Heart left ventricle (tissue), 16 donors: ENCODE results near the gene OR2A42. TPM values are rescaled to one million over a fixed set of nuclear protein-coding genes. Genes with fewer than 3 reads are reported as not detected.
"Not testable (repeated sequence)": the region's sequence is repeated elsewhere in the genome, so short reads cannot be mapped to it uniquely, and the experiment has no call there.

ENCODE experiments used
- ATAC-seq, 4 donors: fragments of 200-7000 bp; cut with Tn5 transposase; one replicate each; pipeline ENCODE4 v1.9.1; 2020 to 2022; ENCODE audit warnings: moderate library complexity in 4 of 4, mild to moderate bottlenecking in 3 of 4, moderate number of reproducible peaks in 1 of 4
- DNase-seq, 5 donors: peaks; one replicate each; pipeline ENCODE4 v3.0.0-alpha.2; 2020
- H3K27ac ChIP-seq, 12 donors: fragments of 200-600 bp; sonication (generic) in 4 of 12; one replicate each; pipeline versions ENCODE4 v1.5.0 to v1.8.0; 2016 to 2022; ENCODE audit warnings: mild to moderate bottlenecking in 2 of 12
- H3K27me3 ChIP-seq, 9 donors: fragments of 200-600 bp; sonication (generic) in 2 of 9; one replicate each; pipeline versions ENCODE4 v1.5.1 to v1.8.0; 2016 to 2022; ENCODE audit warnings: mild to moderate bottlenecking in 3 of 9
- H3K36me3 ChIP-seq, 9 donors: fragments of 200-600 bp; sonication (generic) in 2 of 9; one replicate each; pipeline versions ENCODE4 v1.5.0 to v1.8.0; 2018 to 2022; ENCODE audit warnings: mild to moderate bottlenecking in 2 of 9
- H3K4me1 ChIP-seq, 12 donors: fragments of 200-600 bp; sonication (generic) in 4 of 12; one replicate each; pipeline versions ENCODE4 v1.5.0 to v1.8.0; 2016 to 2022; ENCODE audit warnings: mild to moderate bottlenecking in 3 of 12
- H3K4me3 ChIP-seq, 12 donors: fragments of 200-600 bp; sonication (generic) in 4 of 12; one replicate each; pipeline versions ENCODE4 v1.5.0 to v1.8.0; 2017 to 2022; ENCODE audit warnings: mild to moderate bottlenecking in 9 of 12, moderate library complexity in 4 of 12
- H3K9me3 ChIP-seq, 12 donors: fragments of 200-600 bp; sonication (generic) in 4 of 12; one replicate each; pipeline versions ENCODE4 v1.5.0 to v1.8.0; 2016 to 2022; ENCODE audit warnings: mild to moderate bottlenecking in 1 of 12
- WGBS, 4 donors: extraction: QIAGEN DNeasy Blood & Tissue Kit in 2 of 4; methylation state at CpG; one replicate each; pipeline versions ENCODE4 v1.1.5 to v1.1.7; 2013 to 2018; 5-methylcytosine and 5-hydroxymethylcytosine counted together
- intact Hi-C, 10 donors: fragments of 100-400 bp; cut with DNase I; formaldehyde crosslinking; loops; one replicate each; pipeline versions ENCODE4 v1.11.1 to v1.14.2; 2022
- polyA plus RNA-seq, 2 donors: library from polyadenylated mRNA; stranded (reverse); fragments of 200-250 nt; gene quantifications; one replicate each; pipeline ENCODE4 v1.2.3, GENCODE V29; 2013
- total RNA-seq, 9 donors: library from RNA; depleted of rRNA in 2 of 9; stranded (reverse); fragments of >200 nt in 2 of 9; fragmentation: NEBNext Ultra II Directional in 3 of 9; extraction: Animal tissue kit (Norgen Biotek cat#: 25700) in 3 of 9; gene quantifications; one replicate each; pipeline versions ENCODE4 v1.1.0 to v1.2.4, GENCODE V29; 2016 to 2023
- donor health status: ischemic (EF 13 %, LVEDD 7.1; RV severe dilation, severe dysfunction).
- donor health status: healthy with polysubstance abuse.
- donor health status: DM: no; HTN: yes; CAD: no.
- donor health status: DM: no; HTN: no; CAD: no.
- donor health status: ischemic (EF 25% LVEDD 6.9; RV normal size, moderate dysfunction).
- donor health status: ischemic (EF 25% LVEDD 5.7; RV mildly dilated, moderate dysfunction).
- donor health status: healthy.
- donor health status: DM: yes; HTN: yes; CAD: no.
- donor health status: ischemic (EF 35%, LVEDD 5.7; RV mildly dilated, moderate dysfunction).
- donor health status: nonischemic (EF 11% LVEDD 7.7; RV severe dilation, severe dysfunction).
- donor health status: DM: yes; HTN: yes; CAD: no.
- donor health status: PGD.
- donor health status: ischemic (EF 29% LVEDD 5.4; RV normal size, mild dysfunction).
- donor health status: nonischemic (EF 23%, LVEDD 6.1; RV moderate dilation, normal function).

Gene OR2A42
- total and polyA plus RNA-seq, 11 donors, result not detected

DNA sequence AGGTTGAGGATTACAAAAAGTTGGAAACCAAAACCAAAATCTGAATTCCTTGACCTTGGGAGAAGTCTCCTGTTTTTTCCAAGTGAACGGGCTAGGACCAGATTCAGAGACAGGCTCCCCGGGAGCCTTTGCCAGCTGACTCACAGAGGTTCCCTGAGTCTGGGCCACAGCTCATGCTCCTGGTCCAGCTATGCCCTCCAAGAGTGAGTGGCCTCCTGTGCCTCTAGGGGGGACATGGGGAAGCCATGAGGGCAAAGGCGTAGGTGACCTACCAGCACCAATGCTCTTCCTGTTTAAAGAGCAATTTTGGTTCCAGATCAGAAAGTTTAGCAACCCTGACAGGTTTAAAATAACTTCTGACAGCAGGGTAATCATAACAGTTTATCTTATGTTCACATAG is 10.6 kb downstream of the OR2A42 start:
- H3K4me1 ChIP-seq, H3K36me3 ChIP-seq, H3K27me3 ChIP-seq, DNase-seq, H3K4me3 ChIP-seq, ATAC-seq, H3K27ac ChIP-seq, H3K9me3 ChIP-seq, intact Hi-C loops: not testable (repeated sequence)
- WGBS, 4 donors, result 92 to 97% (median 94%) methylated on average over 1 of the region's 3 CpGs

DNA sequence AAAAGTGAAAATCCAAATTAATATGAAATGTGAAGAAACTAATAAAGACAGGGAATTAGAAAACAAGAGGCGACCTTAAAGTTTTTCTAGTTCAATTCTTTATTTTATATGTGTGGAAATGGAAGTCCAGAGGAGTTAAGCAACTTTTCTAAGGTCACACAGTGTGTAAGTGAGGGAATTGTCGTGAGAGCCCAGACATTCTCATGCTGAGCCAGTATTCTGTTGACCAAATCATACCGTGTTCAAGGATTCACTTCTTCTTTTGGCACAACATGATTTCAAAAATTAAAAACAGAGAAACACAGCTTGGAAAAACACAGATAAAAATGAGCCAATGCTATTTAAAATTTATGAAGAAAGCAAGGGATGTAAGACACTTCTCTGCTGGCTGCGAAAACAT is 12.5 kb downstream of the OR2A42 start:
- H3K27ac ChIP-seq, H3K4me1 ChIP-seq, ATAC-seq, intact Hi-C loops, DNase-seq, H3K4me3 ChIP-seq, H3K36me3 ChIP-seq, H3K9me3 ChIP-seq, H3K27me3 ChIP-seq: not testable (repeated sequence)
- WGBS, 4 donors, result 74 to 83% (median 78%) methylated on average over 3 of the region's 4 CpGs

DNA sequence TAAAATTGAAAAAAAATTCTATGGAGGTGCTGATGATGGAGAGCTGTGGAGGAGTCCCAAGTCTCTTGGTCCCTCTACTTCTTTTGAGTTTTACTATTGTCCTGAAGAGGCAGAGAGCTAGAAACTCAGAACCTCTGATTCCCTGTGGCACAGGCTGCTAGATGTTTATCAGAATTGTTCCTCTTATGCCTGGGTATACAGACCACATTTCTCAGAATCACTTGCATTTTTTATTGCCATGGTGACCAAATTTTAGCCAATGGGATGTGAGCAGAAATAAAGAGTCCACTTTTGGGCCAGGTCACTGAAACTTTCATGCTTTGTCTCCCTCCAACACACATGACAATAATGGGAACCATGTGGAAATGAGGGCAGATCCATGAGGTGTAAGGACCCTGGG is 15.7 kb downstream of the OR2A42 start:
- DNase-seq, H3K4me3 ChIP-seq, ATAC-seq, H3K27me3 ChIP-seq, H3K9me3 ChIP-seq, H3K27ac ChIP-seq, H3K36me3 ChIP-seq, H3K4me1 ChIP-seq, intact Hi-C loops: not testable (repeated sequence)

DNA sequence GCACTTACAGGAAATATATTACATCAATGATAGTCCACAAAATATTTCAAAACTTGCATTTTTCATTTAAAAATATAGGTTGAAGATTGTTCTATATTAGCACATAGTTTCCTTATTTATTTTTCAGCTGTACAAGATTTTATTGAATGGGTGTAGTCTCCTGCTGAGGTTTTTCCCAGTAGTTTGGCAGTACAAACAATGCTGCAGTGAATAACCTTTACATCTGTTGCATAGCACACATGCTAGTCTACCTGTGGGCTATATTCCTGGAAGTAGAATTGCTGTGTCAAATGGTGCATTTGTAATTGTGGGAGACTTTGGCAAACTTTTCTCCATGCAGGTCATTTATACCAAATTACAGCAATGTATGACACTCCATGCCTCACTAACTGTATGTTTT is 18.9 kb downstream of the OR2A42 start:
- H3K9me3 ChIP-seq, H3K36me3 ChIP-seq, ATAC-seq, intact Hi-C loops, DNase-seq, H3K4me3 ChIP-seq, H3K4me1 ChIP-seq, H3K27ac ChIP-seq, H3K27me3 ChIP-seq: not testable (repeated sequence)

DNA sequence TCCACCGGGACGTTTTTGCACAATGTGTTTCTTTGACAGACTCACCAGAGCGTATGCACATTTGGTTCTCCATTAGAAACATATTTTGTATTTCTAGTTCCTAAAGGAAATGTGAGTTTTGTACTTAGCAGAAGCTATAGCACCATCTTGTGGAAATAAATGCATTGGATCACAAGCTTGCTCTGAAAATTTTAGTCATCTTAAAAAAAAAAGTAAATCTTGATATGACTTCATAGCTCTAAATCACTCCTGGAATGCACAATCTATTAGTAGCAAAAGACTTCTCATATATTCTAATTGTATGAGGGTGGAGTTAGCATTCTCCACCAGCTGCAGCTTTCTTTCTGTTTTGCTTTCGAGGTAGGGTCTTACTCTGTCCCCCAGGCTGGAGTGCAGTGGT is 20.3 kb downstream of the OR2A42 start:
- WGBS, 4 donors, result no CpG with 5 or more reads among the region's 4 CpGs
- H3K27ac ChIP-seq, intact Hi-C loops: not testable (repeated sequence)

DNA sequence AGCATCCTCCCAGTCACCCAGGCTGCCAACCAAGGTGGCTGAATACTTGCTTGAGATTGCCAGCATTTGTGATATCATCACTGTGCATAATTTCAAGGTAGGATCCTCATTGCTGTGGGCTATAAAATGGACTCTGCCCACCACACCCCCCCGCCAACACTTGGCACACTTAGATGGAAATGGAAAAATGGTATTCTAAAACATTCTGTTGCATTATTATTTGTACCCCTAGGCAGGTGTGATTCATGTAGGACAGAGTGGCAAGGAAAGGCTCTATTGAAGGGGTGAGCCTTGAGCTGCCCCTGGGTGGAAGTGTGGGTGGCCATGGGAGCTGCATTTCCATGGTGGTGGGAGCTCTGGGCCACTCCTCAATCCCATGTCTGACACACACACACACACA is 20.8 kb downstream of the OR2A42 start:
- ATAC-seq, result not testable (repeated sequence)
- 97 to 100% (median 99%) methylated on average over 1 of the region's 1 CpG for WGBS, 4 donors

More for the DNA sequence above, 20.3 kb downstream of the OR2A42 start:
- not testable (repeated sequence) for H3K4me1 ChIP-seq, ATAC-seq, H3K27me3 ChIP-seq, H3K36me3 ChIP-seq, DNase-seq, H3K9me3 ChIP-seq, H3K4me3 ChIP-seq

DNA sequence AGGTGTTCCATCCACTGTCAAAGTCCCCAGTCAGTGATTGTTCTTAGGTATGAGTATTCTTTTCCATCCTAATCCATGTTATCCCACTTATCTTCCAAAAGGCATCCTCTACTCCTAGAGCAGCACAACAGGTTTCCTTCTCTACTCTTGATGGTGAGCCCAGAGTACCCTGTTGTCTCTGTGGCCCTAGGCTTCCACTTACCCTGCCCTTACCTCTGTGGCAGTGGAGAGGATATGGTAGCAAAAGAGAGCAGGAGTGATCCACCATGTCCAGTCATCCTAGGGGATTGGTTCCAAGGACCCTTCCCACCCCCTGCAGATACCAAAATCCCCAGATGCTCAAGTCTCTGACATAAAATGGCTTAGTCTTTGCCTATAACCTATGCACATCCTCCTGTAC is 22.2 kb downstream of the OR2A42 start:
- ATAC-seq, H3K4me1 ChIP-seq, H3K36me3 ChIP-seq, H3K4me3 ChIP-seq, H3K27me3 ChIP-seq, H3K9me3 ChIP-seq, H3K27ac ChIP-seq, DNase-seq, intact Hi-C loops: not testable (repeated sequence)

More for the DNA sequence above, 20.8 kb downstream of the OR2A42 start:
- H3K36me3 ChIP-seq, H3K9me3 ChIP-seq, H3K4me3 ChIP-seq, H3K27me3 ChIP-seq, H3K27ac ChIP-seq, H3K4me1 ChIP-seq, intact Hi-C loops: not testable (repeated sequence)
- DNase-seq, result peak in 1 of 5 donors; percentile 1

DNA sequence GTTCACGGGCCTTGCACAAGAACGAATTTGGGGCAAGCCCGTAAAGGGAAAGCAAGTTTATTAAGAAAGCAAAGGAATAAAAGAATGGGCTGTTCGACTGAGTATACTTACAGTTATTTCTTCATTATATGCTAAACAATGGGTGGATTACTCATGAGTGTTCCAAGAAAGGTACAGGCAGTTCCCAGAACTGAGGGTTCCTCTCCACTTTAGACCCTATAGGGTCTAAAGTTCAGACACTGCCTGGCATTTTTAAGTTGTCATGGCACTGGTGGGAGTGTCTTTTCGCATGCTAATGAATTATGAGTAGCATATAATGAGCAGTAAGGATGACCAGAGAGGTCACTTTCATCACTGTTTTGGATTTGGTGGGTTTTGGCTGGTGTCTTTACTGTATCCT is 34.1 kb downstream of the OR2A42 start:
- H3K9me3 ChIP-seq, H3K4me1 ChIP-seq, intact Hi-C loops, H3K36me3 ChIP-seq, ATAC-seq, H3K27ac ChIP-seq, H3K27me3 ChIP-seq, DNase-seq, H3K4me3 ChIP-seq: not testable (repeated sequence)
- no CpG with 5 or more reads among the region's 5 CpGs for WGBS, 4 donors

DNA sequence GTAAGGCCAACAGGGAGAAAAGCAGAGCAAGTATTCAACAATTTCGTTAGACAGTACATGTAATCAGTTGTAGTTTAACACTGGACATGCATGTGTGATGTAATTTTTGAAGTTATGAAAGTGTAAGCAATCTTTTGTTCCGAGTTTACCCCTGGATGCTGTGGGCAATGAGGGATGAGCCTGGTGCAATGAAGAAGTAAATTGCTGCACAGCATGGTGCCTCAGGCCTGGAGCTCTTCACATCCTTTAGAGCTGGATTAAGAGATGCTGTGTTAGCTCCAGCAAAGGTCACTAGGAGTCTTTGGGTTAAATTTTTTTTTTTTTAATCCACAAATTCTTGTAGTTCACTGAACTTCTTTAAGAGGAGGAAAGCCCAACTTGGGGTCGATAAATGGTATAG is 36.3 kb downstream of the OR2A42 start:
- H3K4me1 ChIP-seq, ATAC-seq, intact Hi-C loops, H3K27me3 ChIP-seq, H3K36me3 ChIP-seq, DNase-seq, H3K9me3 ChIP-seq, H3K4me3 ChIP-seq, H3K27ac ChIP-seq: not testable (repeated sequence)
- WGBS, 4 donors, result no CpG with 5 or more reads among the region's 3 CpGs

DNA sequence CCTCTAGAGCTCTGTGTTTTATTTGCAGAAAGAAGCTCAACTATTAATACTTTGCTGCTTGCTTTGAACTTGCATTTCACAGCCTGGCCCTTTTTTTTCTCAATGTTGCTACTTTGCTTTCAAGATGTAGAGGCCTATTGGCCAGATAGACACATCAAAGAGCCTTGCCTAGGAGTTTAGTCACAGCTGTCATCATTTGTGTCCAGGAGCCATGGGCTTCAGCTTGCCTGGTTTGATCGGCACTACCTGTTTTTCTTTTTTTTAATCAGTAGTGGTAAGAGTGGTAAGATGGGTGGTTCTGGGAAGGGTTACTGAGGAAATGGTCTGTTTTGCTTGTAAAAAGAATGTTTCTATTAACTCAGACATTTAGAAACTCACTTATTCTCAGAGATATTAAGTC is 37.4 kb downstream of the OR2A42 start:
- not testable (repeated sequence) for H3K4me1 ChIP-seq, ATAC-seq

DNA sequence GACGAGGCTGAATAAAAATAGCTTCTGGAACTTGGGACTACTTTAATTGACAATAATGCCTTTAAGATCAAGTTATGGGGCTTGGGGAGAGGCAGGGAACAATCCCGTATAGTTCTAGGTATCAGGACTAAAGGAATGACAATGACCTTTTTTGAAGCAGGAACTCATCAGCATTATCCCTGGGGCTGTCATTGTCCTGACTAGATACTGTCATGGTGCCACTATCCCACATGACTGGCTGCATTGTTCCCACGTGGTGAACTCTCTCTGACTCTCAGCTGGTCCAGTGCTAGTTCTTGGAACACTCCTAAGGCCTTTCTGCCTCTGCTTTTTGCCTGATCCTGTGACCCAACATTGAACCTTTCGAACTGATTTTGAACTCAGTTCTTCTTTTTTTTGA is 40.5 kb downstream of the OR2A42 start:
- WGBS, 4 donors, result 32 to 76% (median 46%) methylated on average over 2 to 3 of the region's 4 CpGs
- H3K4me3 ChIP-seq, ATAC-seq, H3K9me3 ChIP-seq, H3K4me1 ChIP-seq, H3K27ac ChIP-seq, H3K27me3 ChIP-seq, DNase-seq, intact Hi-C loops, H3K36me3 ChIP-seq: not testable (repeated sequence)

More for the DNA sequence above, 37.4 kb downstream of the OR2A42 start:
- H3K36me3 ChIP-seq, H3K27ac ChIP-seq, H3K27me3 ChIP-seq, intact Hi-C loops, DNase-seq, H3K9me3 ChIP-seq, H3K4me3 ChIP-seq: not testable (repeated sequence)
- WGBS, 4 donors, result no CpG with 5 or more reads among the region's 1 CpG

DNA sequence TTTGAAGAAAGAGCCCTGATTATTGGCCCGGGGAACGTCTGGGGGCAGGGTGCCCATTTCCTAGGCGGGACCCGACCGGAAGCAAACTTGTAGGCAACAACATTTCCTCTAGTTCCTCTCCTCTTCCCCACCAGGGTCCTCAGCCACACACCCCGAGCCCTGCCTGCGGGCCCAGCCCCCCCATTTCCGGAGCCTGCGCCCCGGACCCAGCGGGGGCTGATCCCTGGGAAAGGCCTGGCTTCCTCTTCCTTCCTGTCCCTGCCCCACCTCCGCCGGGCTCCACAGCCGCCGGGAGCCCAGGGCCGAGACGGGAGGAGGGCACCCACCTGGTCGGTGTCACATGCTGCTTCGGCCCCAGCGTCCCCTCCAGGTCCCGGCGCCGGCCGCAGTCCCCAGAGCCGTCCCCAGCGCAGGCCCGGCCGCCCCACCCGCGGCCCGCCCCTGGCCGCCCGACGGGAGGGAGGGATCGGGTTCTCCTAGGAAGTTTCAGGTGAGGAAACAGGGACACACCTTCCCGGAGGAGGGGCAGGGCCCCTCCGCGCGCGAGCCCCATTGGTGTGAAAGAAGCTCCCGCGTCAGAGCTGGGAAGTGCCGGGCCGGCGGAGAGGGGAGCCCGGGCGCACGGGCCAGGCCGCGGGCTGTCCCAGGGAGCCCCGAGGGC is 44.1 kb downstream of the OR2A42 start, which contains the start of gene ARHGEF35:
Gene ARHGEF35 (minus strand): TSS at position 622 of the 661 bp plus-strand sequence. CDS start 7,450 bp downstream, outside the sequence.
- WGBS, 4 donors, result 0% methylated on average over 10 to 15 of the region's 51 CpGs; no CpG with 5 or more reads in 2 of the 4 donors
- H3K36me3 ChIP-seq, H3K4me1 ChIP-seq, intact Hi-C loops, H3K9me3 ChIP-seq, H3K27ac ChIP-seq, DNase-seq, H3K27me3 ChIP-seq: not testable (repeated sequence)
- H3K4me3 ChIP-seq, result peak within 1 kb of the TSS in 3 of 12 donors; percentile 28 to 32 (median 29)
- peak; percentile 32 to 79 (median 75) for ATAC-seq
